OCI-LY1 (cell line): ENCODE data around the gene ZNF536.

Experiments used
- EZH2 ChIP-seq: fragments of 200-600 bp; sonication (generic), shearing (Covaris generic); IDR thresholded peaks from 2 replicates; pipeline ENCODE4 v1.8.0; 2017; ENCODE audit warnings: borderline replicate concordance, mixed run types, mild to moderate bottlenecking, antibody characterized with exemption, low read length, moderate library complexity, mixed read lengths
- TF ChIP-seq, protein P1 (sequence below): fragments of 200-600 bp; sonication (generic), shearing (Covaris generic); IDR thresholded peaks from 2 replicates; pipeline ENCODE4 v1.5.1; 2017; ENCODE audit warnings: mild to moderate bottlenecking, antibody characterized with exemption, low read length, moderate library complexity, mixed read lengths

GRCh38 chr19:30584090-30584489 is 211.9 kb downstream of the ZNF536 start:
- TF ChIP-seq, protein P1, sequence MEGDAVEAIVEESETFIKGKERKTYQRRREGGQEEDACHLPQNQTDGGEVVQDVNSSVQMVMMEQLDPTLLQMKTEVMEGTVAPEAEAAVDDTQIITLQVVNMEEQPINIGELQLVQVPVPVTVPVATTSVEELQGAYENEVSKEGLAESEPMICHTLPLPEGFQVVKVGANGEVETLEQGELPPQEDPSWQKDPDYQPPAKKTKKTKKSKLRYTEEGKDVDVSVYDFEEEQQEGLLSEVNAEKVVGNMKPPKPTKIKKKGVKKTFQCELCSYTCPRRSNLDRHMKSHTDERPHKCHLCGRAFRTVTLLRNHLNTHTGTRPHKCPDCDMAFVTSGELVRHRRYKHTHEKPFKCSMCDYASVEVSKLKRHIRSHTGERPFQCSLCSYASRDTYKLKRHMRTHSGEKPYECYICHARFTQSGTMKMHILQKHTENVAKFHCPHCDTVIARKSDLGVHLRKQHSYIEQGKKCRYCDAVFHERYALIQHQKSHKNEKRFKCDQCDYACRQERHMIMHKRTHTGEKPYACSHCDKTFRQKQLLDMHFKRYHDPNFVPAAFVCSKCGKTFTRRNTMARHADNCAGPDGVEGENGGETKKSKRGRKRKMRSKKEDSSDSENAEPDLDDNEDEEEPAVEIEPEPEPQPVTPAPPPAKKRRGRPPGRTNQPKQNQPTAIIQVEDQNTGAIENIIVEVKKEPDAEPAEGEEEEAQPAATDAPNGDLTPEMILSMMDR: no peak
- TF ChIP-seq EZH2: no peak
